Measurements from ENCODE around the gene PUM1. TPM values are rescaled to one million over a fixed set of nuclear protein-coding genes. Genes with fewer than 3 reads are reported as not detected.

The PUM1 gene
- total RNA-seq, 1 experiment from 2014 or later = 43.3 TPM

GRCh38 chr1:31042656-31043055, 22.9 kb downstream of the PUM1 start:
- POLR2A ChIA-PET (ENCODE audit: unreplicated experiment) = no interaction called here
- Histone ChIP-seq H2AFZ (ENCODE audit: low read length) (no peak overlapping the region), H3K9me2 (replicated peaks; ENCODE audit: low read length) (no peaks in the 10 kb centered on the region), H3K27me3 (ENCODE audit: low read length) (no peaks in the 10 kb centered on the region), H3K9me3 (ENCODE audit: low read length) (no peaks in the 10 kb centered on the region), H3K36me3 (ENCODE audit: low read depth, low read length) (peaks cover 21% of the 10 kb centered on the region), H3K9ac (ENCODE audit: low read length) (no peak overlapping the region), H3K4me1 (ENCODE audit: insufficient read depth, low read length) (peaks cover 6% of the 10 kb centered on the region; the same call in 1 of the 2 replicates), H3K4me2 (ENCODE audit: low read length) (no peak overlapping the region), H3K79me2 (ENCODE audit: low read length) (peaks cover 99% of the 10 kb centered on the region), H3F3A (ENCODE audit: low read length, unreplicated experiment) (no peaks in the 10 kb centered on the region), H4K20me1 (ENCODE audit: low read length) (peaks cover 69% of the 10 kb centered on the region), H3K4me3 (ENCODE audit: low read length) (no peak overlapping the region), H3K27ac (ENCODE audit: low read length) (no peak overlapping the region)
- CTCF ChIA-PET = no interaction called here
- no peak for ATAC-seq
- no peak for DNase-seq
- no TSS peak for BruUV-seq (replicated peaks)
- no peak for TF ChIP-seq EZH2 (IDR thresholded peaks at IDR 0.05; ENCODE audit: low read length, unreplicated experiment)
- TF ChIP-seq EZH2phosphoT487 (IDR thresholded peaks at IDR 0.05; ENCODE audit: borderline replicate concordance, low read length) = no peak
- TF ChIP-seq CTCF (conservative IDR thresholded peaks at IDR 0.05; ENCODE audit: low read depth, low read length) = no peak
- intact Hi-C loops (cut with micrococcal nuclease) = loop anchor here (10.0 kb wide), 1 partner anchor 48 kb away; no protein-coding TSS in a partner anchor

GRCh38 chr1:31041529-31041928, 24.0 kb downstream of the PUM1 start:
- POLR2A ChIA-PET (ENCODE audit: unreplicated experiment) = interaction anchor here (0.7 kb wide), 1 partner anchor 11 kb away, joined by 4 read pairs; no protein-coding TSS in a partner anchor
- no TSS peak for BruUV-seq (replicated peaks)
- H3K36me3 ChIP-seq (ENCODE audit: low read depth, low read length) = peaks cover 21% of the 10 kb centered on the region

More at GRCh38 chr1:31041529-31041928, 24.0 kb downstream of the PUM1 start:
- H3K27me3 ChIP-seq (ENCODE audit: low read length) = no peaks in the 10 kb centered on the region
- H3F3A ChIP-seq (ENCODE audit: low read length, unreplicated experiment) = no peaks in the 10 kb centered on the region
- no peak overlapping the region for H3K4me2 ChIP-seq (ENCODE audit: low read length)
- intact Hi-C loops (cut with micrococcal nuclease) = loop anchor here (10.0 kb wide), 1 partner anchor 47 kb away; no protein-coding TSS in a partner anchor
- TF ChIP-seq CTCF (conservative IDR thresholded peaks at IDR 0.05; ENCODE audit: low read depth, low read length) = no peak
- no peak for TF ChIP-seq EZH2 (IDR thresholded peaks at IDR 0.05; ENCODE audit: low read length, unreplicated experiment)
- TF ChIP-seq EZH2phosphoT487 (IDR thresholded peaks at IDR 0.05; ENCODE audit: borderline replicate concordance, low read length) = no peak
- CTCF ChIA-PET = no interaction called here
- H3K4me3 ChIP-seq (ENCODE audit: low read length) = no peak overlapping the region
- no peaks in the 10 kb centered on the region for H3K9me2 ChIP-seq (replicated peaks; ENCODE audit: low read length)
- no peak overlapping the region for H3K9ac ChIP-seq (ENCODE audit: low read length)
- peaks cover 69% of the 10 kb centered on the region for H4K20me1 ChIP-seq (ENCODE audit: low read length)
- no peaks in the 10 kb centered on the region for H3K9me3 ChIP-seq (ENCODE audit: low read length)
- ATAC-seq (no peak), DNase-seq (no peak)
- H3K4me1 ChIP-seq (ENCODE audit: insufficient read depth, low read length) = peaks cover 6% of the 10 kb centered on the region; the same call in 1 of the 2 replicates
- no peak overlapping the region for H3K27ac ChIP-seq (ENCODE audit: low read length)
- peaks cover 99% of the 10 kb centered on the region for H3K79me2 ChIP-seq (ENCODE audit: low read length)
- no peak overlapping the region for H2AFZ ChIP-seq (ENCODE audit: low read length)
